Transverse colon (tissue), 3 donors: ENCODE results near the gene SPEF2.

Experiments used
- POLR2A ChIP-seq: fragments of 450-650 bp; IDR thresholded peaks from one replicate; pipeline ENCODE4 v1.6.1; 2016; ENCODE audit warnings: antibody characterized with exemption, mild to moderate bottlenecking, moderate library complexity
- TF ChIP-seq, protein P1 (sequence below), 5 experiments: fragments of 200-600 bp in 3 of 5; fragments of 450-650 bp in 2 of 5; sonication (generic) in 3 of 5; IDR thresholded peaks; 1 replicate in 2 of 5; 2 replicates in 3 of 5; pipeline ENCODE4 v1.5.1; 2016 to 2017; ENCODE audit warnings: antibody characterized with exemption in 5 of 5, inconsistent platforms in 3 of 5, mild to moderate bottlenecking in 2 of 5, moderate library complexity in 1 of 5

DNA sequence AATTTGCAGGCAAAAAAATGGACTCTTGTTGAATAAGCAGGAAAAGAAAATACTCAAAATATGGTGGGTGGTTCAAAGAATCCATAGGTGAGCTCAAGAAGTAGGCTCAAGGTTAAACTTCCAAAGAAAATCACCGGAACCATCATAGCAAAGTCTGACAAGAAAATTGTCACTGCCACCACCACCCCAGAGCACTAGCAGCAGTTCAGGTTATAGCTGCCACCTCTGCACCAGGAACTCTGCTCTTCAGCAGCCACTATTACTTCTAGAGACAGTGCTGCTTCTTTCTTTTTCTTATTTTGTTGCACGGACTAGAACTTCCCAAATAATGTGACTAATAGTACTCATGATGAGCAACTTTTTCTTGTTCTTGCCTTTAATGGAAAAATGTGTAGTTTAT, 70.3 kb downstream of the SPEF2 start:
- no peak for TF ChIP-seq POLR2A
- TF ChIP-seq, protein P1, sequence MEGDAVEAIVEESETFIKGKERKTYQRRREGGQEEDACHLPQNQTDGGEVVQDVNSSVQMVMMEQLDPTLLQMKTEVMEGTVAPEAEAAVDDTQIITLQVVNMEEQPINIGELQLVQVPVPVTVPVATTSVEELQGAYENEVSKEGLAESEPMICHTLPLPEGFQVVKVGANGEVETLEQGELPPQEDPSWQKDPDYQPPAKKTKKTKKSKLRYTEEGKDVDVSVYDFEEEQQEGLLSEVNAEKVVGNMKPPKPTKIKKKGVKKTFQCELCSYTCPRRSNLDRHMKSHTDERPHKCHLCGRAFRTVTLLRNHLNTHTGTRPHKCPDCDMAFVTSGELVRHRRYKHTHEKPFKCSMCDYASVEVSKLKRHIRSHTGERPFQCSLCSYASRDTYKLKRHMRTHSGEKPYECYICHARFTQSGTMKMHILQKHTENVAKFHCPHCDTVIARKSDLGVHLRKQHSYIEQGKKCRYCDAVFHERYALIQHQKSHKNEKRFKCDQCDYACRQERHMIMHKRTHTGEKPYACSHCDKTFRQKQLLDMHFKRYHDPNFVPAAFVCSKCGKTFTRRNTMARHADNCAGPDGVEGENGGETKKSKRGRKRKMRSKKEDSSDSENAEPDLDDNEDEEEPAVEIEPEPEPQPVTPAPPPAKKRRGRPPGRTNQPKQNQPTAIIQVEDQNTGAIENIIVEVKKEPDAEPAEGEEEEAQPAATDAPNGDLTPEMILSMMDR (IDR thresholded peaks at IDR 0.05) = no peak
